Measurements from ENCODE around the gene FRMD8.

The FRMD8 gene

DNA sequence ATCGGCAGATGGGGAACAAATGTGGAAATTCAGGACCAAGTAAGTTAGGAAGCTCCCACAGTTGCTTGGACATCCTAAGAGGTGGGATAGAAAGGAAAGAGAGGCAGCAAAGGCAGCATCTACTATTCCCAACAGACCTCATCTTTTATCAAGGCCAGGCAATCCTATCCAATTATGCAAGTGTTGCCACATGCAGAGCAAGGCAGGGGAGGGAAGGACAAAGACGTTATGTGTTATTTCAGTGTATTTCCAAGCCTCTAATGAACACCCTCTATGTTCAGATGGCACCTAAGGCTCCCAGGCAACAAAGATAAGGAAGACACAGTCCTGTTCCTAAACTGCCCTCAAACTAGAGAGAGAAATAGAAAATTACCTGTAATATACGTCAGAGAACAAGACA lies 22.7 kb upstream of the FRMD8 start:
- no peak overlapping the region for H3K4ac ChIP-seq (ENCODE audit: low read depth, low read length)
- H2AK5ac ChIP-seq (ENCODE audit: low read length): no peak overlapping the region
- H3K36me3 ChIP-seq (ENCODE audit: control insufficient read depth, insufficient read depth, low read length): no peaks in the 10 kb centered on the region
- H4K5ac ChIP-seq (ENCODE audit: low read length): no peak overlapping the region
- H3K18ac ChIP-seq (ENCODE audit: low read length): no peak overlapping the region
- H3K56ac ChIP-seq (ENCODE audit: low read length): no peak overlapping the region
- H2BK5ac ChIP-seq (ENCODE audit: low read length): no peak overlapping the region
- no peaks in the 10 kb centered on the region for H3K27me3 ChIP-seq (ENCODE audit: insufficient read depth, low read length, poor library complexity)
- no peak overlapping the region for H2BK15ac ChIP-seq (replicated peaks; ENCODE audit: low read depth)
- no peak overlapping the region for H3K9ac ChIP-seq (ENCODE audit: low read length)
- H3K79me1 ChIP-seq (ENCODE audit: low read length): no peaks in the 10 kb centered on the region
- no CpG with 5 or more reads among the region's 3 CpGs for WGBS (ENCODE audit: extremely low coverage, insufficient coverage, low lambda C conversion rate)
- no peak for DNase-seq
- no peak overlapping the region for H2BK120ac ChIP-seq (ENCODE audit: low read depth, low read length)
- H3K4me2 ChIP-seq (ENCODE audit: low read length): no peak overlapping the region
- no peaks in the 10 kb centered on the region for H3K79me2 ChIP-seq (ENCODE audit: control insufficient read depth, insufficient read depth, low read length)
- H3K4me3 ChIP-seq (ENCODE audit: low read length): no peak overlapping the region
- H3K4me1 ChIP-seq (ENCODE audit: control insufficient read depth, low read depth, low read length): no peaks in the 10 kb centered on the region
- H3K27ac ChIP-seq (ENCODE audit: low read depth, low read length): no peak overlapping the region
- no peak overlapping the region for H3K23ac ChIP-seq (ENCODE audit: low read length)
- H4K8ac ChIP-seq (ENCODE audit: low read depth, low read length): no peak overlapping the region

DNA sequence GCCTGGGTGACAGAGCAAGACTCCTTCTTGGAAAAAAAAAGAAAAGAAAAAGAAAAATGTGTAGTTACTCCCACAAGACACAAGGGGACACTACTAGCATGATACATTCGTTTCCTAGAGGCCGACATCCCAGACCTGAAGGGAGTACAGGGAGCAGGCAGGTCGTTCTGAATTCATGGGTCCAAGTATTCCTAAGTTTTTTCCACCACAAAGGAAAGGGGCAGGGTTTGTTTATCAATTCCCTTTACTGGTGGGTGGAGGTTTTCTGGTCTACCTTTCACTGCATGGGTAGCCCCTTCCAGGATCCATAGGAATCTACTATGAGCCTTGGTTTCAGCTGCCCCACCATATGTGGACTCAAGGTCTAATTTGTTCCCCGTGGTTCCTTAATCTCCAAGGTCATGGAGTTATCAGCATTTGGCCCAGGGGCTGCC lies 20.1 kb upstream of the FRMD8 start:
- Histone ChIP-seq H2AK5ac (ENCODE audit: low read length) (no peak overlapping the region), H2BK5ac (ENCODE audit: low read length) (no peak overlapping the region), H3K79me1 (ENCODE audit: low read length) (no peaks in the 10 kb centered on the region), H3K79me2 (ENCODE audit: control insufficient read depth, insufficient read depth, low read length) (no peaks in the 10 kb centered on the region), H3K4me1 (ENCODE audit: control insufficient read depth, low read depth, low read length) (no peaks in the 10 kb centered on the region), H3K4me3 (ENCODE audit: low read length) (no peak overlapping the region), H2BK15ac (replicated peaks; ENCODE audit: low read depth) (no peak overlapping the region), H4K5ac (ENCODE audit: low read length) (no peak overlapping the region), H3K27me3 (ENCODE audit: insufficient read depth, low read length, poor library complexity) (no peaks in the 10 kb centered on the region), H3K9ac (ENCODE audit: low read length) (no peak overlapping the region), H3K36me3 (ENCODE audit: control insufficient read depth, insufficient read depth, low read length) (no peaks in the 10 kb centered on the region), H3K4me2 (ENCODE audit: low read length) (no peak overlapping the region), H3K18ac (ENCODE audit: low read length) (no peak overlapping the region), H3K27ac (ENCODE audit: low read depth, low read length) (no peak overlapping the region), H2BK120ac (ENCODE audit: low read depth, low read length) (no peak overlapping the region), H4K8ac (ENCODE audit: low read depth, low read length) (no peak overlapping the region), H3K4ac (ENCODE audit: low read depth, low read length) (no peak overlapping the region), H3K23ac (ENCODE audit: low read length) (no peak overlapping the region), H3K56ac (ENCODE audit: low read length) (no peak overlapping the region)
- DNase-seq: peak; percentile 90
- no CpG with 5 or more reads among the region's 4 CpGs for WGBS (ENCODE audit: extremely low coverage, insufficient coverage, low lambda C conversion rate)

DNA sequence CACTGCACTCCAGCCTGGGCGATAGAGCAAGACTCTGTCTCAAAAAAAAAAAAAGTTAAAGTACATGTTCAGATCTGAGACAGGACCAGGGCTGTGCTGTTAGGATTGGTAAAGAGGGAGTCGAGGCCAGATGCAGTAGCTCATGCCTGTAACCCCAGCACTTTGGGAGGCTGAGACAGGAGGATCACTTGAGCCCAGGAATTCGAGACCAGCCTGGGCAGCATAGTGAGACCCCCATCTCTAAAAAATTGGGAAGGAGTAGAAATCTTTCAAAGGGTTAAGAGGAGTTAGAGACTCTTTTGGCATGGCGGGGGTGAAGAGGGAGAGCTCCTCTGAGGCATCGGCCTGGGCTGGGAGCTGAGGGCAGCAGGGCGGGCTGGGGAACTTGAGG lies 15.8 kb upstream of the FRMD8 start:
- H3K4me1 ChIP-seq (ENCODE audit: control insufficient read depth, low read depth, low read length): no peaks in the 10 kb centered on the region
- no peak overlapping the region for H3K9ac ChIP-seq (ENCODE audit: low read length)
- no peak overlapping the region for H2BK15ac ChIP-seq (replicated peaks; ENCODE audit: low read depth)
- H3K4me3 ChIP-seq (ENCODE audit: low read length): no peak overlapping the region
- DNase-seq: no peak
- H3K27ac ChIP-seq (ENCODE audit: low read depth, low read length): no peak overlapping the region
- WGBS (ENCODE audit: extremely low coverage, insufficient coverage, low lambda C conversion rate): no CpG with 5 or more reads among the region's 6 CpGs
- no peak overlapping the region for H3K18ac ChIP-seq (ENCODE audit: low read length)
- H3K23ac ChIP-seq (ENCODE audit: low read length): no peak overlapping the region
- H3K36me3 ChIP-seq (ENCODE audit: control insufficient read depth, insufficient read depth, low read length): no peaks in the 10 kb centered on the region
- H4K5ac ChIP-seq (ENCODE audit: low read length): no peak overlapping the region
- no peaks in the 10 kb centered on the region for H3K79me1 ChIP-seq (ENCODE audit: low read length)
- H3K4me2 ChIP-seq (ENCODE audit: low read length): no peak overlapping the region
- no peak overlapping the region for H4K8ac ChIP-seq (ENCODE audit: low read depth, low read length)
- H2BK120ac ChIP-seq (ENCODE audit: low read depth, low read length): no peak overlapping the region
- no peak overlapping the region for H3K4ac ChIP-seq (ENCODE audit: low read depth, low read length)
- no peaks in the 10 kb centered on the region for H3K27me3 ChIP-seq (ENCODE audit: insufficient read depth, low read length, poor library complexity)
- no peaks in the 10 kb centered on the region for H3K79me2 ChIP-seq (ENCODE audit: control insufficient read depth, insufficient read depth, low read length)
- no peak overlapping the region for H2BK5ac ChIP-seq (ENCODE audit: low read length)
- H3K56ac ChIP-seq (ENCODE audit: low read length): no peak overlapping the region
- H2AK5ac ChIP-seq (ENCODE audit: low read length): no peak overlapping the region

DNA sequence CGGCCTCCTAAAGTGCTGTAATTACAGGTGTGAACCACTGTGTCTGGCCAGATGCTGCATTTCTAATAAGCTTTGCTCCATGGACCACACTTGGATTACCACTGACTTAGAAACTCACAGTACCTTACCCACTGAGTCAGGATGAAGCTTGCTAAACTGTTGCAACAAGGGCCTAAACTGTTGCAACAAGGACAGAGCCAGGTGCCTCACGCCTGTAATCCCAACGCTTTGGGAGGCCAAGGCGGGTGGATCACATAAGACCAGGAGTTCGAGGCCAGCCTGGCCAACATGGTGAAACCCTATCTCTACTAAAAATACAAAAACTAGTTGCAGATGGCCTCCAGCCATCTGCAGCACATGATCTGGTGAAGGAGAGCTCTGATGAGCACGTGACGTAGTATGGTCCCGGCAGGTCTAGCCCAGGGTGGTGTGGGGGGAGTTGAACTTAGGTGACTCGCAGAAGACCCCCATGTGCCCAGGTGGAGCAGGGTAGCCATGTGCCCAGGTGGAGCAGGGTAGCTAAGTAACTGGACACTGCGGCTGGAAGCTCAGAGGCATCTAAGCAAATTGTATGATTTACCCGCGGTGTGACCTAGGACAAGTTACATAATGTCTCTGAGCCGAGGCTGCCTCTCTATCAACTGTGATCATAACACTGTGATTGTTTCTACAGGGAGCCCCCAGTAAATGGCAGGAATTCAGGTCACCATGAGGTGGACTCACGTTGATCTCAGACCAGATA lies 12.4 kb upstream of the FRMD8 start:
- H3K23ac ChIP-seq (ENCODE audit: low read length): no peak overlapping the region
- H3K4me2 ChIP-seq (ENCODE audit: low read length): no peak overlapping the region
- no CpG with 5 or more reads among the region's 14 CpGs for WGBS (ENCODE audit: extremely low coverage, insufficient coverage, low lambda C conversion rate)
- no peak overlapping the region for H2AK5ac ChIP-seq (ENCODE audit: low read length)
- no peak overlapping the region for H3K56ac ChIP-seq (ENCODE audit: low read length)
- no peaks in the 10 kb centered on the region for H3K79me2 ChIP-seq (ENCODE audit: control insufficient read depth, insufficient read depth, low read length)
- no peaks in the 10 kb centered on the region for H3K27me3 ChIP-seq (ENCODE audit: insufficient read depth, low read length, poor library complexity)
- H3K9ac ChIP-seq (ENCODE audit: low read length): no peak overlapping the region
- no peak overlapping the region for H2BK15ac ChIP-seq (replicated peaks; ENCODE audit: low read depth)
- no peak overlapping the region for H3K4ac ChIP-seq (ENCODE audit: low read depth, low read length)
- no peak overlapping the region for H2BK120ac ChIP-seq (ENCODE audit: low read depth, low read length)
- DNase-seq: no peak
- H3K27ac ChIP-seq (ENCODE audit: low read depth, low read length): no peak overlapping the region
- no peak overlapping the region for H3K18ac ChIP-seq (ENCODE audit: low read length)
- no peak overlapping the region for H4K5ac ChIP-seq (ENCODE audit: low read length)
- no peak overlapping the region for H4K8ac ChIP-seq (ENCODE audit: low read depth, low read length)
- no peaks in the 10 kb centered on the region for H3K36me3 ChIP-seq (ENCODE audit: control insufficient read depth, insufficient read depth, low read length)
- H3K4me1 ChIP-seq (ENCODE audit: control insufficient read depth, low read depth, low read length): no peaks in the 10 kb centered on the region
- H3K4me3 ChIP-seq (ENCODE audit: low read length): no peak overlapping the region
- no peak overlapping the region for H2BK5ac ChIP-seq (ENCODE audit: low read length)
- no peaks in the 10 kb centered on the region for H3K79me1 ChIP-seq (ENCODE audit: low read length)

DNA sequence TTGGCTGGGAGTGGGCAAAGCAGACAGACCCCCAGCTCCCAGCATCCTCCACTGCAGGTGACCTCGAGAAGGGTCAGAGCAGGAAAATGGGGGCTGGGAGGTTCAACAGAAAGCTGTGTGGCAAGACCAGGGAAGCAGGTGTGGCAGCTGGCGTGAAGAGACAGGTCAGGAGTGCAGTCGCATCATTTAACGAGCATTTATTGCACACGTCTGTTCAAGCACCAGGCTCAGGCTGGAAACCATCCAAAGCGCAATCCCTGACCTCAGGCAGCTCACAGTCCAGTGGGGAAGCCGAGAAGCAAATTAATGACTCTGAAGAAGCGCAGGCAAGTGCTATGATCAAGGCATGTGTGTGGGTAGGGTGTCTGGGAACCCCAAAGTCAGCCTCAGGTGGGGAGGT lies 11.4 kb upstream of the FRMD8 start:
- Histone ChIP-seq H2AK5ac (ENCODE audit: low read length) (no peak overlapping the region), H3K27me3 (ENCODE audit: insufficient read depth, low read length, poor library complexity) (no peaks in the 10 kb centered on the region), H3K18ac (ENCODE audit: low read length) (no peak overlapping the region), H3K56ac (ENCODE audit: low read length) (no peak overlapping the region), H3K79me1 (ENCODE audit: low read length) (no peaks in the 10 kb centered on the region), H4K5ac (ENCODE audit: low read length) (no peak overlapping the region), H3K79me2 (ENCODE audit: control insufficient read depth, insufficient read depth, low read length) (no peaks in the 10 kb centered on the region), H2BK120ac (ENCODE audit: low read depth, low read length) (no peak overlapping the region), H3K27ac (ENCODE audit: low read depth, low read length) (no peak overlapping the region), H3K4me2 (ENCODE audit: low read length) (no peak overlapping the region), H3K9ac (ENCODE audit: low read length) (no peak overlapping the region), H3K4me1 (ENCODE audit: control insufficient read depth, low read depth, low read length) (no peaks in the 10 kb centered on the region), H4K8ac (ENCODE audit: low read depth, low read length) (no peak overlapping the region), H3K4me3 (ENCODE audit: low read length) (no peak overlapping the region), H3K4ac (ENCODE audit: low read depth, low read length) (no peak overlapping the region), H3K23ac (ENCODE audit: low read length) (no peak overlapping the region), H3K36me3 (ENCODE audit: control insufficient read depth, insufficient read depth, low read length) (no peaks in the 10 kb centered on the region), H2BK15ac (replicated peaks; ENCODE audit: low read depth) (no peak overlapping the region), H2BK5ac (ENCODE audit: low read length) (no peak overlapping the region)
- WGBS (ENCODE audit: extremely low coverage, insufficient coverage, low lambda C conversion rate): no CpG with 5 or more reads among the region's 8 CpGs
- DNase-seq: no peak

DNA sequence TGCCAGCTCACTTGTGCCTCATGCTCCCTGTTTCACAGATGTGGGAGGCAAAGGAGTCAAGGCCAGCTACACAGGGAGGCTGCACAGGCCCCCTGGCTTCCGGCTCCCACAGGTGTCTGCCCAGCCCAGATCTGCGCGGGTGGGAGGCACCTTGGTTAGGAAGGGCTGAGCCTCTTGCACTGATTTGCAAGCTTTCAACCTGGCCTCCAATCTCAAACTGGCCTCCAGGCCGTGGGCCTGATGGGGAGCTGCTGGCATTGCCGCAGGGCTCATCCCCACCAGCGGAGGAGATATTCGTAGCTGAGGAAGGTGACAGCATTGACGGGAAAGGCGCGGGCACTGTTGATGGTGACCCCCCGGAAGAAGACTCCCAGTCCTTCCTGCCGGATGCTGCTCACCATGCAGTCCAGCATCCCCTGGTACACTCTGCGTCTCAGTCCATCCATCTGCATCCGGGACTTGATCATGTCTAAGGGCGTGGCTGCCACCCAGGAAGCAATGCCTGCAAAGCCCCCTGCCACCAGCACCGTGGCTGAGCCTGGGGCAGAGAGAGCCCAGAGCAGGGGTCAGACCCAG lies 10.2 kb upstream of the FRMD8 start:
- Histone ChIP-seq H3K4me2 (ENCODE audit: low read length) (no peak overlapping the region), H4K5ac (ENCODE audit: low read length) (no peak overlapping the region), H3K79me2 (ENCODE audit: control insufficient read depth, insufficient read depth, low read length) (no peaks in the 10 kb centered on the region), H2BK5ac (ENCODE audit: low read length) (no peak overlapping the region), H3K36me3 (ENCODE audit: control insufficient read depth, insufficient read depth, low read length) (no peaks in the 10 kb centered on the region), H2BK120ac (ENCODE audit: low read depth, low read length) (no peak overlapping the region), H3K4me1 (ENCODE audit: control insufficient read depth, low read depth, low read length) (no peaks in the 10 kb centered on the region), H3K18ac (ENCODE audit: low read length) (no peak overlapping the region), H3K27me3 (ENCODE audit: insufficient read depth, low read length, poor library complexity) (no peaks in the 10 kb centered on the region), H3K23ac (ENCODE audit: low read length) (no peak overlapping the region), H2BK15ac (replicated peaks; ENCODE audit: low read depth) (no peak overlapping the region), H4K8ac (ENCODE audit: low read depth, low read length) (no peak overlapping the region), H3K4me3 (ENCODE audit: low read length) (no peak overlapping the region), H2AK5ac (ENCODE audit: low read length) (no peak overlapping the region), H3K9ac (ENCODE audit: low read length) (no peak overlapping the region), H3K27ac (ENCODE audit: low read depth, low read length) (no peak overlapping the region), H3K4ac (ENCODE audit: low read depth, low read length) (no peak overlapping the region), H3K79me1 (ENCODE audit: low read length) (no peaks in the 10 kb centered on the region), H3K56ac (ENCODE audit: low read length) (no peak overlapping the region)
- no peak for DNase-seq
- WGBS (ENCODE audit: extremely low coverage, insufficient coverage, low lambda C conversion rate): no CpG with 5 or more reads among the region's 16 CpGs

Measured in mesendoderm (in vitro differentiated cells).